ENCODE data around the gene PNPLA1. TPM values are rescaled to one million over a fixed set of nuclear protein-coding genes. Genes with fewer than 3 reads are reported as not detected.

PNPLA1 gene
- total RNA-seq, 1 donor from 2014 or later: 0.35 TPM

DNA sequence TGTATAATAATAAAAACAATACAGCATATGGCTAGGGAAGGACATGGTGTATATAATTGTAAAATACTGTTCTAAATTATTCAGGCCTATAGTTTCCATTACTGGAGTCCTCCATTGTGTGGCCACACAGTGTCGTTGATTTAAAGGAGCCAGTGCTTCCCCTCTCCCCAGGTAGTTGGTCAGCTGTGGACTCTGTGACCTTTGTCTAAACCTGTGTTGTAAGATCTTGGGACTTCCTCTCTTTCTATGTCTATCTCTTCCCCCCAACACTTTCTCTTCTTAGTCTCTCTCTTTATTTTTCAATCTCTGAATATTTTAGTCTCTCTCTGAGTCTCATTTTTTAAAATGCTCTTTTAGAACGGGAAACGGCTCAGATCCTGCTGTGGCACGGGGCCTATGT is 37.7 kb upstream of the PNPLA1 start:
- DNase-seq: no peak
- intact Hi-C loops (cut with DNase I): no loop called here
- no peaks in the 10 kb centered on the region for H3K4me1 ChIP-seq
- no peak overlapping the region for H3K4me3 ChIP-seq
- H3K27ac ChIP-seq: no peak overlapping the region
- H3K36me3 ChIP-seq: peaks cover 63% of the 10 kb centered on the region
- no peaks in the 10 kb centered on the region for H3K27me3 ChIP-seq
- no peaks in the 10 kb centered on the region for H3K9me3 ChIP-seq
- TF ChIP-seq, protein P1, sequence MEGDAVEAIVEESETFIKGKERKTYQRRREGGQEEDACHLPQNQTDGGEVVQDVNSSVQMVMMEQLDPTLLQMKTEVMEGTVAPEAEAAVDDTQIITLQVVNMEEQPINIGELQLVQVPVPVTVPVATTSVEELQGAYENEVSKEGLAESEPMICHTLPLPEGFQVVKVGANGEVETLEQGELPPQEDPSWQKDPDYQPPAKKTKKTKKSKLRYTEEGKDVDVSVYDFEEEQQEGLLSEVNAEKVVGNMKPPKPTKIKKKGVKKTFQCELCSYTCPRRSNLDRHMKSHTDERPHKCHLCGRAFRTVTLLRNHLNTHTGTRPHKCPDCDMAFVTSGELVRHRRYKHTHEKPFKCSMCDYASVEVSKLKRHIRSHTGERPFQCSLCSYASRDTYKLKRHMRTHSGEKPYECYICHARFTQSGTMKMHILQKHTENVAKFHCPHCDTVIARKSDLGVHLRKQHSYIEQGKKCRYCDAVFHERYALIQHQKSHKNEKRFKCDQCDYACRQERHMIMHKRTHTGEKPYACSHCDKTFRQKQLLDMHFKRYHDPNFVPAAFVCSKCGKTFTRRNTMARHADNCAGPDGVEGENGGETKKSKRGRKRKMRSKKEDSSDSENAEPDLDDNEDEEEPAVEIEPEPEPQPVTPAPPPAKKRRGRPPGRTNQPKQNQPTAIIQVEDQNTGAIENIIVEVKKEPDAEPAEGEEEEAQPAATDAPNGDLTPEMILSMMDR (IDR thresholded peaks at IDR 0.05): no peak
- peak; percentile 47 for ATAC-seq

DNA sequence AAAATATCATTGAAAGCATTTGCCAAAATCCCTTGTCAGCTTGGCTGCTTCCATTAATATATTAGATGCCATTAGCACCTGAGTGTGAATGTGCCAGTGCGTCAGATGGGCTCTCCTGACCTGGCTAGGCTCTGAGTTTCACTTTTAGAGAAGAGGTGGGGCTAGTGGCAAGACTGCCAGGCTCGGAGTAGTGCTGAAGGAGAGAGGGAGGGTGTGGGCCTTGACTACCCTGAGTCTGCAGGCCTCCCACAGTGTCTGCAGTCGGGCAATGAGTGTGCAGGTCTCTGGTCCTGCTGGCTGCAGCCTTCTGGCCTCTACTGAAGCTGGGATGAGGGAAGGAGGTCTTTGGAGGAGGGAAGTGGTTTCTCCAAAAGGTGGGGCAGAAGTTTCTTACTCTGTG is 34.6 kb upstream of the PNPLA1 start:
- H3K4me1 ChIP-seq: no peaks in the 10 kb centered on the region
- no peak overlapping the region for H3K27ac ChIP-seq
- ATAC-seq (peak; percentile 70), DNase-seq (no peak)
- TF ChIP-seq, protein P1 (IDR thresholded peaks at IDR 0.05): no peak
- H3K27me3 ChIP-seq: no peaks in the 10 kb centered on the region
- intact Hi-C loops (cut with DNase I): no loop called here
- no peaks in the 10 kb centered on the region for H3K9me3 ChIP-seq
- H3K4me3 ChIP-seq: no peak overlapping the region
- H3K36me3 ChIP-seq: peaks cover 31% of the 10 kb centered on the region

DNA sequence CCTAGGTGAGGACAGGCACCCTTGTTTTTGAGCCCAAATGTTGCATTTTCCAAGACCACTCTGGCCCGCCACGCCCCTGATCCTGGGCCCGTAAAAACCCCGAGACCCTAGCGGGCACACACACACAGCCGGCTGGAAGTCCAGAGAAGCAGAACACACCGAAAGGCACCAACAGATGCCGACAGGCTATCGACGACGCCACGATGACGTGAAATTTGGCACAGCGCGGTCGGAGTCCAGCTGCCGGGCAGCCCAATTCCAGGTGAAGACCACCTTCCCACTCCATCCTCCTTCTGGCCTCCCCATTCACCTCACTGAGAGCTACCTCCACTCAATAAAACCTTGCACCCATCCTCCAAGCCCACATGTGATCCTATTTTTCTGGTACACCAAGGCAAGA is 34.0 kb upstream of the PNPLA1 start:
- DNase-seq (no peak), ATAC-seq (no peak)
- intact Hi-C loops (cut with DNase I): no loop called here
- H3K9me3 ChIP-seq: no peaks in the 10 kb centered on the region
- no peak overlapping the region for H3K4me3 ChIP-seq
- peaks cover 26% of the 10 kb centered on the region for H3K36me3 ChIP-seq
- no peaks in the 10 kb centered on the region for H3K4me1 ChIP-seq
- H3K27me3 ChIP-seq: no peaks in the 10 kb centered on the region
- H3K27ac ChIP-seq: no peak overlapping the region
- TF ChIP-seq, protein P1 (IDR thresholded peaks at IDR 0.05): no peak

DNA sequence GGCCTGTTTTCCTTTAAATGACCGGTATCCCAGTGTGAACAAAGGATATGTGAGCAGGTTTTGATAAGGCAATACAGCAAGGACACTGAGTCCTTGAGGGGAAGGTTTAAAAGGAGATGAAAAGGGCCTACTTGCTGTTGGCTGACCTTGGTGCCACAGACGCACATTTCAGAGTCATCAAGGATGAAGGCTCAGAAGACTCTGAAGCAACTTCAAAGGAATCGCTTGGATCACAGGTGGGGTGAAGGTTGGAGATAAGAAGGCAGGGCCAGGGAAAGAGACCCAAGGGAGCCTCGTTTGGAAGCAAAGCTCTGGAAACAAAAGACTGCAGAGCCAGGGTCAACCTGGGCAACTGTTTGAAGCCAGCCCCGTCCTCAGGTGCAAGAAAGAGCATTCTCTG is 30.1 kb upstream of the PNPLA1 start:
- TF ChIP-seq, protein P1 (IDR thresholded peaks at IDR 0.05): no peak
- Histone ChIP-seq H3K27ac (no peak overlapping the region), H3K36me3 (no peaks in the 10 kb centered on the region), H3K9me3 (no peaks in the 10 kb centered on the region), H3K4me1 (no peaks in the 10 kb centered on the region), H3K4me3 (no peak overlapping the region), H3K27me3 (no peaks in the 10 kb centered on the region)
- DNase-seq: no peak
- ATAC-seq: no peak
- intact Hi-C loops (cut with DNase I): no loop called here

DNA sequence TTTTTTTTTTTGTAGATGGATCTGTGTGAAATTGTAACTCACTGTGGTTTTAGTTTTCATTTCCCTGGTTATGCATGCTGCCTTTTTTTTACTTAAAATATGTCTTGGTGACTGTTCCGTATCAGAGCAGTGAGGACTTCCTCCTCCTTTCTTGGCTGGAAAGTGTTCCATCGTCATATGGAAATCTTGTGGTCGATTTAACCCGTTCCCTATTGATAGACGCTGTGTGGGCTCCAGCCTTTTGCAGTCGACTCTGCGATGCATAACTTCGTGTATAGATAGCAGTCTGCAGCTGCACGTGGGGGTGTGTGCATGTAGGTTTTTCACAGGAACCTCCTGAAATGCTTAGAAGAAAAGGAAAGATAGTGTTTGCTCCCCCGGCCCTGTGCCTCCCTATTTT is 28.1 kb upstream of the PNPLA1 start:
- H3K27ac ChIP-seq: no peak overlapping the region
- intact Hi-C loops (cut with DNase I): no loop called here
- DNase-seq: no peak

More for the DNA sequence above, 28.1 kb upstream of the PNPLA1 start:
- no peaks in the 10 kb centered on the region for H3K27me3 ChIP-seq
- TF ChIP-seq, protein P1 (IDR thresholded peaks at IDR 0.05): no peak
- H3K4me1 ChIP-seq: no peaks in the 10 kb centered on the region
- H3K36me3 ChIP-seq: no peaks in the 10 kb centered on the region
- peak; percentile 72 for ATAC-seq
- H3K9me3 ChIP-seq: no peaks in the 10 kb centered on the region
- no peak overlapping the region for H3K4me3 ChIP-seq
